Neural progenitor cell (in vitro differentiated cells): ENCODE data around the gene COL4A3.

Experiments
- EZH2 ChIP-seq: fragments of 200-600 bp; sonication (generic); IDR thresholded peaks from 2 replicates; pipeline ENCODE4 v1.6.1; 2017; ENCODE audit warnings: antibody characterized with exemption, mild to moderate bottlenecking, moderate library complexity
- EZH2phosphoT487 ChIP-seq: fragments of 200-600 bp; sonication (generic); IDR thresholded peaks from 2 replicates; pipeline ENCODE4 v1.6.1; 2017; ENCODE audit warnings: antibody characterized with exemption
- TF ChIP-seq, protein P1 (sequence below): fragments of 200-600 bp; sonication (generic); IDR thresholded peaks from 2 replicates; pipeline ENCODE4 v1.5.1; 2017; ENCODE audit warnings: antibody characterized with exemption, mild to moderate bottlenecking

DNA sequence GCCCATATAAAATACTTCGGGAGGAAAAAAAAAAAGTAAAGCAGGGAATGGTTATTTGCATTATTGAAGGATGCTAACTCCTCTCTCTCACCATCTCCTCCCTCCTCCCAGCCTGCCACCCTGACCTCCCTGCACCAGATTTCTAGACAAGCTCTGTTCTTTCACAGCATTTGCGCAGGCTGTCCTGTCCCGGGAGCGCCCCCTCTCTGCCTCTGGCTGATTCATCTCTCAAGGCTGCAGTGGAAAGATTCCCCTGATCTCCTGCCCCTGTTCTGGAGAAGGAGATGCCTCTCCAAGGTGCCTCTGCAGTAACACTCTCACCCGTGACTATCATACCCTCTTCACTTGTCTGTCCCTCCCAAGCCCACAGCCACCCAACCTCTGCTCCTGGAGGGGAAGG lies 38.9 kb upstream of the COL4A3 start:
- TF ChIP-seq, protein P1, sequence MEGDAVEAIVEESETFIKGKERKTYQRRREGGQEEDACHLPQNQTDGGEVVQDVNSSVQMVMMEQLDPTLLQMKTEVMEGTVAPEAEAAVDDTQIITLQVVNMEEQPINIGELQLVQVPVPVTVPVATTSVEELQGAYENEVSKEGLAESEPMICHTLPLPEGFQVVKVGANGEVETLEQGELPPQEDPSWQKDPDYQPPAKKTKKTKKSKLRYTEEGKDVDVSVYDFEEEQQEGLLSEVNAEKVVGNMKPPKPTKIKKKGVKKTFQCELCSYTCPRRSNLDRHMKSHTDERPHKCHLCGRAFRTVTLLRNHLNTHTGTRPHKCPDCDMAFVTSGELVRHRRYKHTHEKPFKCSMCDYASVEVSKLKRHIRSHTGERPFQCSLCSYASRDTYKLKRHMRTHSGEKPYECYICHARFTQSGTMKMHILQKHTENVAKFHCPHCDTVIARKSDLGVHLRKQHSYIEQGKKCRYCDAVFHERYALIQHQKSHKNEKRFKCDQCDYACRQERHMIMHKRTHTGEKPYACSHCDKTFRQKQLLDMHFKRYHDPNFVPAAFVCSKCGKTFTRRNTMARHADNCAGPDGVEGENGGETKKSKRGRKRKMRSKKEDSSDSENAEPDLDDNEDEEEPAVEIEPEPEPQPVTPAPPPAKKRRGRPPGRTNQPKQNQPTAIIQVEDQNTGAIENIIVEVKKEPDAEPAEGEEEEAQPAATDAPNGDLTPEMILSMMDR: peak; percentile 59
- TF ChIP-seq EZH2phosphoT487: no peak
- no peak for TF ChIP-seq EZH2
